HUDEP-2 (cell line): Measurements from ENCODE around the gene AANAT.
A peak's percentile ranks its signal among the peaks of the same experiment; 100 is the strongest.

ENCODE experiments used
- DNase-seq, 76 experiments: peaks; one replicate each; lab custom pipeline; 2025; ENCODE audit not compliant: unreplicated experiment in 76 of 76; lab: John Stamatoyannopoulos, UW

AANAT gene

DNA sequence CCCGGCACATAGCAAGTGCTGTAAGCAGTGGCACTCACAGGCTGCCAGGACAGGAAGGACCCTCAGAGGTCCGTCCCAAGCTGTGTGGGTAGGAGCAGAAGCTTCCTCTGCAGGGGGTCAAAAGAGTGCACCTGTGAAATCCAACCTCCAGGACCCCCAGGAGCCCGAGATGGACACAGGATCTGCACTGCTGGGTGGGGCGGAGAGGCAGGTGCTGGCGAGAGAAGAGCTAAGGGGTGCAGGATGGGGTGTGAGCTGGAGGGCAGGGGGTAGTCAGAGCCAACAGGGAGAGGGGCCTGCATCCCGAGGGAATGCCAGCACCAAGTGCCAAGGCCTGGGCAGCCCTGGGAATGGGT, 650 bp upstream of the AANAT start:
- no peak for DNase-seq

GRCh38 chr17:76467809-76468633, 618 bp downstream of the AANAT start:
- no peak for DNase-seq

DNA sequence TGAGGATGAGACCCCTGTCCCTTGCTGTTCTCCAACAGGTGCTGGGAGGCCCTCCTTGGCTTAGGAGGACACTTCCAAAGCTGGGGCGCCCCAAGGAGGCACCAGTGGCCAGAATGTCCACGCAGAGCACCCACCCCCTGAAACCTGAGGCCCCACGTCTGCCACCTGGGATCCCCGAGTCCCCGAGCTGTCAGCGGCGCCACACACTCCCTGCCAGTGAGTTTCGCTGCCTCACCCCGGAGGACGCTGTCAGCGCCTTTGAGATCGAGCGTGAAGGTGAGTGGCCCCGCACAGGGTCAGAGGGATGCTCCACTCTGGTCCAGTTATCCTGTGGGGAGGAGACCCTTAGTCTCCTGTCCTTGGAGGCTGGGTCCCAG, 1.2 kb downstream of the AANAT start:
- DNase-seq, result no peak

- no peak for DNase-seq
These were observed 1.9 kb downstream of the AANAT start for GRCh38 chr17:76469076-76469990.

GRCh38 chr17:76469991-76470739, 2.8 kb downstream of the AANAT start:
- no peak for DNase-seq

GRCh38 chr17:76471498-76472257, 4.3 kb downstream of the AANAT start:
- DNase-seq, result no peak

- no peak for DNase-seq
These were observed 4.8 kb downstream of the AANAT start for GRCh38 chr17:76472258-76472645.

DNA sequence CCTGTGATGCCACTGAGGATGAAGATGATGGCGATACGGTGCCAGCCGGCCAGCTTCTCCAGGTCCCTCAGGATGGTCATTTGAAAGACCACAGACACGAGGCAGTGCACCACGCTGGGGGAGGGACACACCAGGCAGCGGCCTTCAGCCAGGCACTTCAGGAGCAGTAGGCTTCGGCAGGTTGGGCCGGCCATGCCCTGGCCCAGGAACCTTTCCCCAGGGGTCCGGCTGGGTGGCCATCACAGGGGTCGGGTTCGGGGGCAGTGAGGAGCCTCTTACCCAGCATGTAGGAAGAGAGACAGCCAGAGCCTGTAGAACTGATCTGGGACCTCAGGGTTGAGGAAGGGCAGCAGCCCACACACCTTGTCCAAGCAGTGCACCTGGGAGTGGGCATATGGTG, 5.3 kb downstream of the AANAT start:
- DNase-seq, result no peak

GRCh38 chr17:76473541-76473985, 6.2 kb downstream of the AANAT start:
- peak in 7 of 76 experiments; percentile 5 to 20 (median 14) for DNase-seq

DNA sequence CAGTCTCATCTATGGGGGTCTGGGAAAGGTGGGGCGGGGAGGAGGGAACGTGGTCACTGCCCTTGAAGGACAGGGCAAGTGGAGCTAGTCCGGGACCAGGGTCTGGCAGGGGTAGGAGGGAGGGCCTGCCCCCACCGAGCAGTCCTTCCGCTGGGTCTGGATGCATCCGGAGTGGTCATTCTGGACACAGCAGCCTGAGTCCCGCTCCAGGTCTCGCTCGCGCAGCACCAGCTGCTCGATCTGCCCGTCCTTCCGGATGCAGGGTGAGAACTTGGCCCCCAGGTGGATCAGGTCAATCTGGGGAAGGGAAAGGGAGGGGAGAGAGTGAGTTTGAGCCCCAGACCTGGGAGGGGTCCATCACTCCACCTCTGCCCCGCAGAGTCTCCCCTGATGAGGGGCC, 6.8 kb downstream of the AANAT start:
- no peak for DNase-seq

GRCh38 chr17:76474894-76475293, 7.5 kb downstream of the AANAT start:
- DNase-seq, result no peak

GRCh38 chr17:76475302-76475701, 7.9 kb downstream of the AANAT start:
- no peak for DNase-seq

- DNase-seq, result no peak
These were observed 9.3 kb downstream of the AANAT start for GRCh38 chr17:76476736-76477135.

- DNase-seq, result no peak
These were observed 10.2 kb downstream of the AANAT start for GRCh38 chr17:76477576-76477975.

DNA sequence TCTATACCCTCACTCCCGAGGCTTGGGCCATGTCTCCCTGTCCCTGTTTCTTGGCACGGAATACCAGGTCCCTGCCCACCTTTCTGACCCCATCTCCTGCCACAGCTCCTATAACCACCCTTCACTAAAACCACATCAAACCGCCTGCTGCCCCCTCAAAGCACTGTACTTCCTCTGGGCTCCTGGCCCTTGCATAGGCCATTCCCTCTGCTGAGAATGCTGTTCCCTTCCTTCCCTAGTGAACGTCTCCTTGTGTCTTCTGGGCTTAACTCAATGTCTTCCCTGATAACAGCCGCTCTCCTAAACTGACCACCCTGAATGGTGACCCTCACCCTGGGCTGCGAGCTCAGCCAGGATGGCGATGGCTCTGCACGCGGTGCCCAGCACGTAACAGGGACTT, 10.7 kb downstream of the AANAT start:
- DNase-seq, result no peak

DNA sequence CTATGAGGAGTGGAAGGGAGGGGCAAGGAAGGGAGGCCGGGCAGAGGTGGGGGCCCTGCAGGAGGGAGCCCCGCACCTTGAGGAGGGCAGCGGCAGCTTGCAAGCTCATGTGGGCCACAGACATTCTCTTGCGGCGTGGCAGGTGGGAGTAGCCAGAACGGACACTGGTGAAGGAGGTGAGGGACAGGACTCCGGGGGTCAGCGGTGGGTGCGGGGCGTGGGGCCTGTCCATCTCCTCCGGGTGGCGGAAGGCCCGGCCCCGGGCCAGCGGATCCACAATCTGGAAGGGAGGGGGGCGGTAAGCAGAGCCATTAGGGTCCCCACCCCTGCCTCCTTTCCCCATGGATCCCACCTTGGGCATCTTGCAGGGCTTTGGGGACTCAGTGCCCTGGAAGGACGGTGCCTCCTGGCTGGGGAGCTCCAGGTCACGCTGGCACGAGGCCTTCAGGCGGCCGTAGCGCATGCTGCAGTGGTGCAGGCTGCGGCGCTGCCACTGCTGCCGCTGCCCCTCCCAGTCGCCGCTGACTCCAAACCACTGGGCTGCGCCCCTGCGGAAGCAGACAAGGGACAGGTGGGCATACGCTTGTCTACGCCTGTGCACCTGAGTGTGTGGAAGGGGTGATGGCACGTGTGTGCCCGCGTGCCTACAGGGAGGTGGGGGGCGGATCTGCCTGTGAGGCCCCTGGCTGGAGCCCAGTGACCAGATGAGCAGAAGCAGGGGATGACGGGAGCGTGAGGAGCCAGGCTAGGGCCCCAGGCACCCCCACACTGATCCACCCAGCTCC, 11.5 kb downstream of the AANAT start:
- no peak for DNase-seq

- DNase-seq, result no peak
These were observed 12.2 kb downstream of the AANAT start for GRCh38 chr17:76479515-76480060.

DNA sequence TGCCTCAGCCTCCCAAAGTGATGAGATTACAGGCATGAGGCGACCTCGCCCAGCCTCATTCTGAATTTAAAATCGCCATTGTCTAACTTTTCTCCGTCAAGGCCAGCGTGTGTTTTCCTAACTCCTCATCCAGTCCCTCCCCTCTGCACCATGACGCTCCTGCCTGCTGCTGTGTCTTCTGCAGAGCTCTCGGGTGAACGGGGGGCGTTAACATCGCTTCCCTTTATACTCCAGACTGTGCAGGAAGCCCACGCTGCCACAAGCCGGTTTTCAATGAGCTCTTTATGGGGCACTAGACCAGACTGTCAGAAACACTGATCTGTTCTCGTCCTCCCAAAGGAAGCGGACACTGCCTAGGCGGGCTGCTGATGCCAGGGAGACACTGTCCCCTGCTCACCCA, 13.2 kb downstream of the AANAT start:
- no peak for DNase-seq

GRCh38 chr17:76481071-76481655, 13.8 kb downstream of the AANAT start:
- no peak for DNase-seq
